Heart left ventricle (tissue), 16 donors: Measurements from ENCODE around the gene FRMD7. TPM values are rescaled to one million over a fixed set of nuclear protein-coding genes. Genes with fewer than 3 reads are reported as not detected.

Experiments
- ATAC-seq, 4 donors: fragments of 200-7000 bp; cut with Tn5 transposase; one replicate each; pipeline ENCODE4 v1.9.1; 2020 to 2022; ENCODE audit warnings: moderate library complexity in 4 of 4, mild to moderate bottlenecking in 3 of 4, moderate number of reproducible peaks in 1 of 4
- DNase-seq, 5 donors: peaks; one replicate each; pipeline ENCODE4 v3.0.0-alpha.2; 2020
- H3K27ac ChIP-seq, 12 donors: fragments of 200-600 bp; sonication (generic) in 4 of 12; one replicate each; pipeline versions ENCODE4 v1.5.0 to v1.8.0; 2016 to 2022; ENCODE audit warnings: mild to moderate bottlenecking in 2 of 12
- H3K27me3 ChIP-seq, 9 donors: fragments of 200-600 bp; sonication (generic) in 2 of 9; one replicate each; pipeline versions ENCODE4 v1.5.1 to v1.8.0; 2016 to 2022; ENCODE audit warnings: mild to moderate bottlenecking in 3 of 9
- H3K36me3 ChIP-seq, 9 donors: fragments of 200-600 bp; sonication (generic) in 2 of 9; one replicate each; pipeline versions ENCODE4 v1.5.0 to v1.8.0; 2018 to 2022; ENCODE audit warnings: mild to moderate bottlenecking in 2 of 9
- H3K4me1 ChIP-seq, 12 donors: fragments of 200-600 bp; sonication (generic) in 4 of 12; one replicate each; pipeline versions ENCODE4 v1.5.0 to v1.8.0; 2016 to 2022; ENCODE audit warnings: mild to moderate bottlenecking in 3 of 12
- H3K4me3 ChIP-seq, 12 donors: fragments of 200-600 bp; sonication (generic) in 4 of 12; one replicate each; pipeline versions ENCODE4 v1.5.0 to v1.8.0; 2017 to 2022; ENCODE audit warnings: mild to moderate bottlenecking in 9 of 12, moderate library complexity in 4 of 12
- H3K9me3 ChIP-seq, 12 donors: fragments of 200-600 bp; sonication (generic) in 4 of 12; one replicate each; pipeline versions ENCODE4 v1.5.0 to v1.8.0; 2016 to 2022; ENCODE audit warnings: mild to moderate bottlenecking in 1 of 12
- POLR2A ChIP-seq, 2 donors: fragments of 450-650 bp; IDR thresholded peaks; one replicate each; pipeline ENCODE4 v1.6.1; 2017; ENCODE audit warnings: antibody characterized with exemption in 2 of 2, mild to moderate bottlenecking in 2 of 2, moderate library complexity in 2 of 2
- WGBS, 4 donors: extraction: QIAGEN DNeasy Blood & Tissue Kit in 2 of 4; methylation state at CpG; one replicate each; pipeline versions ENCODE4 v1.1.5 to v1.1.7; 2013 to 2018; 5-methylcytosine and 5-hydroxymethylcytosine counted together
- intact Hi-C, 10 donors: fragments of 100-400 bp; cut with DNase I; formaldehyde crosslinking; loops; one replicate each; pipeline versions ENCODE4 v1.11.1 to v1.14.2; 2022
- polyA plus RNA-seq, 2 donors: library from polyadenylated mRNA; stranded (reverse); fragments of 200-250 nt; gene quantifications; one replicate each; pipeline ENCODE4 v1.2.3, GENCODE V29; 2013
- total RNA-seq, 9 donors: library from RNA; depleted of rRNA in 2 of 9; stranded (reverse); fragments of >200 nt in 2 of 9; fragmentation: NEBNext Ultra II Directional in 3 of 9; extraction: Animal tissue kit (Norgen Biotek cat#: 25700) in 3 of 9; gene quantifications; one replicate each; pipeline versions ENCODE4 v1.1.0 to v1.2.4, GENCODE V29; 2016 to 2023
- TF ChIP-seq, protein P1 (sequence below), 12 donors: fragments of 200-600 bp; sonication (generic) in 4 of 12; IDR thresholded peaks; one replicate each; pipeline versions ENCODE4 v1.5.0 to v1.8.0; 2018 to 2022; ENCODE audit warnings: antibody characterized with exemption in 12 of 12, mild to moderate bottlenecking in 5 of 12
- donor health status: ischemic (EF 13 %, LVEDD 7.1; RV severe dilation, severe dysfunction).
- donor health status: healthy with polysubstance abuse.
- donor health status: DM: no; HTN: yes; CAD: no.
- donor health status: DM: no; HTN: no; CAD: no.
- donor health status: ischemic (EF 25% LVEDD 6.9; RV normal size, moderate dysfunction).
- donor health status: ischemic (EF 25% LVEDD 5.7; RV mildly dilated, moderate dysfunction).
- donor health status: healthy.
- donor health status: DM: yes; HTN: yes; CAD: no.
- donor health status: ischemic (EF 35%, LVEDD 5.7; RV mildly dilated, moderate dysfunction).
- donor health status: nonischemic (EF 11% LVEDD 7.7; RV severe dilation, severe dysfunction).
- donor health status: DM: yes; HTN: yes; CAD: no.
- donor health status: PGD.
- donor health status: ischemic (EF 29% LVEDD 5.4; RV normal size, mild dysfunction).
- donor health status: nonischemic (EF 23%, LVEDD 6.1; RV moderate dilation, normal function).

The FRMD7 gene
- total and polyA plus RNA-seq, 11 donors, result 0.04 to 0.66 (median 0.27) TPM; not detected in 6

DNA sequence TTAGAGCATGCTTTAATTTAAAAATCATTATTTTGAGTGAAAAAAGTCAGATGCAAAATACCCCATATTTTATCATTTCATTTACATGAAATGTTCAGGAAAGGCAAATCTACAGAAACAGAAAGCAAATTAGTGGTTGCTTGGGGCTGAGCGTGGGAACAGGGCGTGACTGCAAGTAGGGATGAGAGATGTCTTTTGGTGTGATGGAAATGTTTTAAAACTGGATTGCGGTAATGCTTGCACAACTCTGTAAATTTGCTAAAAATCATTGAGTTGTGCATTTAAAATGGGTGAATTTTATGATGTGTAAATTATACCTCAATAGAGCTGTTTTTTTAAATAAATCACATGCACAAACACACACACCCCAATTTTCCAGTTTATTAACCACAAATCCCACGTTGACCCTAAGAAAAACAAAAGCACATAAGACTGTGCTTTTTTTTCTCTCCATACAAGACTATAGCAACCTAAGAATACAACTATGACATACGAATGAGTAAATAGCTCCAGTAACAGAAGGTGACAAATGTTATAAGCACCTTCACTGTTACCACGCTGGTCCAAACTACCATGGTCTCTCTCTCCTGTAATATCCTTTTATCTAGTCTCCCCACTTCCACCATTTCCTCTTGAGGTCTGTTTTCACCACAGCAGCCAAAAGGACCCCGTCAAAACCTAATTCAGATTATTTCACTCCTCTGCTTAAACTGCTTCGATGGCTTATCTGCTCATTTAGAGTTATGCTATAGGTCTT is 37.2 kb downstream of the FRMD7 start:
- Histone ChIP-seq H3K4me1 (no peaks in the 10 kb centered on the region), H3K27ac (no peak overlapping the region), H3K27me3 (peaks cover 0 to 47% (median 0%) of the 10 kb centered on the region in 9 donors), H3K36me3 (no peaks in the 10 kb centered on the region), H3K9me3 (no peaks in the 10 kb centered on the region), H3K4me3 (no peak overlapping the region)
- no peak for TF ChIP-seq POLR2A (IDR thresholded peaks at IDR 0.05)
- TF ChIP-seq, protein P1, sequence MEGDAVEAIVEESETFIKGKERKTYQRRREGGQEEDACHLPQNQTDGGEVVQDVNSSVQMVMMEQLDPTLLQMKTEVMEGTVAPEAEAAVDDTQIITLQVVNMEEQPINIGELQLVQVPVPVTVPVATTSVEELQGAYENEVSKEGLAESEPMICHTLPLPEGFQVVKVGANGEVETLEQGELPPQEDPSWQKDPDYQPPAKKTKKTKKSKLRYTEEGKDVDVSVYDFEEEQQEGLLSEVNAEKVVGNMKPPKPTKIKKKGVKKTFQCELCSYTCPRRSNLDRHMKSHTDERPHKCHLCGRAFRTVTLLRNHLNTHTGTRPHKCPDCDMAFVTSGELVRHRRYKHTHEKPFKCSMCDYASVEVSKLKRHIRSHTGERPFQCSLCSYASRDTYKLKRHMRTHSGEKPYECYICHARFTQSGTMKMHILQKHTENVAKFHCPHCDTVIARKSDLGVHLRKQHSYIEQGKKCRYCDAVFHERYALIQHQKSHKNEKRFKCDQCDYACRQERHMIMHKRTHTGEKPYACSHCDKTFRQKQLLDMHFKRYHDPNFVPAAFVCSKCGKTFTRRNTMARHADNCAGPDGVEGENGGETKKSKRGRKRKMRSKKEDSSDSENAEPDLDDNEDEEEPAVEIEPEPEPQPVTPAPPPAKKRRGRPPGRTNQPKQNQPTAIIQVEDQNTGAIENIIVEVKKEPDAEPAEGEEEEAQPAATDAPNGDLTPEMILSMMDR (IDR thresholded peaks at IDR 0.05), result no peak
- DNase-seq, result no peak
- no peak for ATAC-seq
- intact Hi-C loops, result loop anchor here (5.0 to 10.0 kb wide), 7 partner anchors 124 to 542 kb away; partner anchors contain the start of gene RAP2C (in 5 of the 10)
- 63 to 66% (median 65%) methylated on average over 8 of the region's 8 CpGs for WGBS, 4 donors

DNA sequence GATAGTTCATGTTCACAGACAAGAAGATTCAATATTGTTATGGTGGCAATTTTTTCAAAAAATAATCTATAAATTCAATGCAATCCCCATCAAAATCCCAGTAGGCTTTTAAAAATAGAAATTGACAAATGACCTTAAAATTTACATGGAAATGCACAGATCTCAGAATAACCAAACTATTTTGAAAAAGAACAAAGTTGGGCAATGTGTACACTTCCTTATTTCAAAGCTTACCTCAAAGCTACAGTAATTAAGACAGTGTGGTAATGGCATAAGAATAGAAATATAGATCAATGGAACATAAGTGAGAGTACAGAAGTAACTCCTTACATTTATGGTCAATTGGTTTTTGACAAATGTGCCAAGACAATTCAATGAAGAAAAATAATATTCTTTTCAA is 39.0 kb downstream of the FRMD7 start:
- no peak for ATAC-seq
- Histone ChIP-seq H3K4me1 (no peaks in the 10 kb centered on the region), H3K36me3 (no peaks in the 10 kb centered on the region), H3K9me3 (no peaks in the 10 kb centered on the region), H3K4me3 (no peak overlapping the region), H3K27ac (no peak overlapping the region), H3K27me3 (peaks cover 0 to 56% (median 0%) of the 10 kb centered on the region in 9 donors)
- intact Hi-C loops, result no loop called here
- no peak for DNase-seq
- TF ChIP-seq POLR2A (IDR thresholded peaks at IDR 0.05), result no peak
- TF ChIP-seq, protein P1 (IDR thresholded peaks at IDR 0.05), result no peak

- no peaks in the 10 kb centered on the region for H3K36me3 ChIP-seq
- TF ChIP-seq, protein P1 (IDR thresholded peaks at IDR 0.05), result no peak
- TF ChIP-seq POLR2A (IDR thresholded peaks at IDR 0.05), result no peak
- no peaks in the 10 kb centered on the region for H3K9me3 ChIP-seq
- H3K4me1 ChIP-seq, result no peaks in the 10 kb centered on the region
- DNase-seq, result no peak
- no peak for ATAC-seq
- H3K27me3 ChIP-seq, result peaks cover 0 to 62% (median 0%) of the 10 kb centered on the region in 9 donors
- intact Hi-C loops, result no loop called here
- no peak overlapping the region for H3K4me3 ChIP-seq
- no peak overlapping the region for H3K27ac ChIP-seq
- WGBS, 4 donors, result 30 to 41% (median 37%) methylated on average over 2 of the region's 2 CpGs
These were observed 41.1 kb downstream of the FRMD7 start for GRCh38 chrX:132086672-132087071.

DNA sequence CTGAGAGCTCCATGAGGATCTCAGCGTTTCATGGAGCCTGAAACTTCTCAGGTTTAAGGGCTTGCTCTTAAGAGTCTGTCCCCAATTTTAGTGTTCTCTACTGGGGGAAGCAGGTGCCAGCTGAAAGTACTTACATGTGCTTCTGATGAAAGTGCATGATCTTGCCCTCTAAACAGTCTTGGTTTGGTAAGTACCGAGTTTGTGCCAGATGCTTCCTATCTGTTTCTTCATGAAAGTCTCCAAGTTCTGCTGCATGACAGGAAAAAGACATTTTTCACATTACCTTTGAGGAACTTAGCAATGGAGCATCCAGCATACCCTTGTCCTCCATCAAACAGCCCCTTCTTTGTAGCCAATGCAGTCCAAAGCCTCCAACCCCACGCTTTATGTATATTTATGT is 42.0 kb downstream of the FRMD7 start:
- no peaks in the 10 kb centered on the region for H3K4me1 ChIP-seq
- H3K27me3 ChIP-seq, result peaks cover 0 to 56% (median 0%) of the 10 kb centered on the region in 9 donors
- TF ChIP-seq POLR2A (IDR thresholded peaks at IDR 0.05), result no peak
- TF ChIP-seq, protein P1 (IDR thresholded peaks at IDR 0.05), result no peak
- DNase-seq, result no peak
- 24 to 42% (median 31%) methylated on average over 3 of the region's 3 CpGs for WGBS, 4 donors
- intact Hi-C loops, result no loop called here
- no peaks in the 10 kb centered on the region for H3K36me3 ChIP-seq
- no peak for ATAC-seq
- no peak overlapping the region for H3K27ac ChIP-seq
- no peak overlapping the region for H3K4me3 ChIP-seq
- H3K9me3 ChIP-seq, result no peaks in the 10 kb centered on the region
